Activated B cell treated with CpG ODN at 0.5 μM for 24 hours (primary cell): ENCODE results near the gene TBC1D17. TPM values are rescaled to one million over a fixed set of nuclear protein-coding genes. Genes with fewer than 3 reads are reported as not detected.

Experiments used
- ATAC-seq: fragments of 200-7000 bp; cut with Tn5 transposase; one replicate; pipeline ENCODE4 v1.10.0; 2021; ENCODE audit warnings: low read depth, mild to moderate bottlenecking, moderate library complexity
- CTCF ChIA-PET: fragments of 350-600 bp; sonication (Branson Sonifier 250); formaldehyde crosslinking; loops from one replicate; lab custom pipeline; 2021; ENCODE audit warnings: antibody characterized with exemption; lab: Charles Lee
- POLR2A ChIA-PET: fragments of 350-600 bp; sonication (Branson Sonifier 250); formaldehyde crosslinking; loops from one replicate; lab custom pipeline; 2021; ENCODE audit warnings: antibody characterized with exemption; lab: Charles Lee
- DNase-seq: peaks from one replicate; pipeline ENCODE4 v3.0.0; 2022
- H3K27ac Mint-ChIP-seq: one replicate; pipeline ENCODE4 v1.8.0; 2020; ENCODE audit warnings: mixed read lengths
- H3K27me3 Mint-ChIP-seq: one replicate; pipeline ENCODE4 v1.8.0; 2021; ENCODE audit warnings: mixed read lengths
- H3K36me3 Mint-ChIP-seq: one replicate; pipeline ENCODE4 v1.8.0; 2021; ENCODE audit warnings: low read depth, mixed read lengths
- H3K4me1 Mint-ChIP-seq: one replicate; pipeline ENCODE4 v1.8.0; 2021; ENCODE audit warnings: mixed read lengths
- H3K4me3 Mint-ChIP-seq: one replicate; pipeline ENCODE4 v1.8.0; 2020; ENCODE audit warnings: mild to moderate bottlenecking, mixed read lengths
- H3K9me3 Mint-ChIP-seq: one replicate; pipeline ENCODE4 v1.8.0; 2020; ENCODE audit warnings: mixed read lengths
- CTCF ChIP-seq: fragments of 200-600 bp; IDR thresholded peaks from one replicate; pipeline ENCODE4 v1.8.0; 2022; ENCODE audit warnings: antibody characterized with exemption, mild to moderate bottlenecking
- intact Hi-C: fragments of 100-400 bp; cut with micrococcal nuclease; formaldehyde crosslinking; loops from one replicate; pipeline ENCODE4 v1.15.1; 2024
- total RNA-seq: library from RNA; stranded (reverse); gene quantifications from 2 replicates; pipeline ENCODE4 v1.2.3, GENCODE V29; 2022

TBC1D17 gene
- total RNA-seq, 1 donor from 2014 or later, result 57.0 TPM

- peaks cover 21% of the 10 kb centered on the region for H3K4me1 Mint-ChIP-seq
- TF ChIP-seq CTCF, result no peak
- H3K36me3 Mint-ChIP-seq, result peaks cover 33% of the 10 kb centered on the region
- CTCF ChIA-PET, result no interaction called here
- H3K27me3 Mint-ChIP-seq, result no peaks in the 10 kb centered on the region
- ATAC-seq, result no peak
- H3K27ac Mint-ChIP-seq, result no peak overlapping the region
- H3K9me3 Mint-ChIP-seq, result no peaks in the 10 kb centered on the region
- H3K4me3 Mint-ChIP-seq, result no peak overlapping the region
- POLR2A ChIA-PET, result interaction anchor here (0.7 to 1.4 kb wide), 5 partner anchors 11 to 42 kb away, joined by 3 to 4 read pairs (median 3); partner anchors contain the start of genes ATF5 and NUP62
- intact Hi-C loops, result no loop called here
- no peak for DNase-seq
Observed at GRCh38 chr19:49887037-49887664, 9.6 kb downstream of the TBC1D17 start.

- no peaks in the 10 kb centered on the region for H3K27me3 Mint-ChIP-seq
- no peaks in the 10 kb centered on the region for H3K9me3 Mint-ChIP-seq
- H3K4me1 Mint-ChIP-seq, result peaks cover 27% of the 10 kb centered on the region
- H3K27ac Mint-ChIP-seq, result no peak overlapping the region
- ChIA-PET POLR2A (interaction anchor here (0.6 to 1.8 kb wide), 6 partner anchors 9 to 1092 kb away, joined by 3 to 7 read pairs (median 4); partner anchors contain the start of genes AKT1S1, IL4I1 and TBC1D17), CTCF (interaction anchor here (0.8 kb wide), 1 partner anchor 26 kb away, joined by 3 read pairs; no protein-coding TSS in a partner anchor)
- no peak for DNase-seq
- ATAC-seq, result no peak
- H3K4me3 Mint-ChIP-seq, result no peak overlapping the region
- peaks cover 32% of the 10 kb centered on the region for H3K36me3 Mint-ChIP-seq
- TF ChIP-seq CTCF, result no peak
- intact Hi-C loops, result no loop called here
Observed at GRCh38 chr19:49887665-49888509, 10.4 kb downstream of the TBC1D17 start.

- no peak overlapping the region for H3K4me3 Mint-ChIP-seq
- DNase-seq, result no peak
- CTCF ChIA-PET, result interaction anchor here (0.8 kb wide), 1 partner anchor 25 kb away, joined by 3 read pairs; no protein-coding TSS in a partner anchor
- TF ChIP-seq CTCF, result no peak
- peaks cover 32% of the 10 kb centered on the region for H3K4me1 Mint-ChIP-seq
- H3K27me3 Mint-ChIP-seq, result no peaks in the 10 kb centered on the region
- intact Hi-C loops, result no loop called here
- no peaks in the 10 kb centered on the region for H3K9me3 Mint-ChIP-seq
- POLR2A ChIA-PET, result interaction anchor here (0.6 to 1.8 kb wide), 5 partner anchors 8 to 1093 kb away, joined by 3 to 7 read pairs (median 5); partner anchors contain the start of genes AKT1S1, IL4I1 and TBC1D17
- no peak for ATAC-seq
- H3K27ac Mint-ChIP-seq, result no peak overlapping the region
- peaks cover 27% of the 10 kb centered on the region for H3K36me3 Mint-ChIP-seq
Observed at GRCh38 chr19:49888510-49888824, 11.0 kb downstream of the TBC1D17 start.

- CTCF ChIA-PET, result interaction anchor here (1.5 to 1.6 kb wide), 2 partner anchors 40 to 49 kb away, joined by 3 to 15 read pairs; partner anchors contain the start of genes ATF5 and NUP62
- Mint-ChIP-seq H3K9me3 (no peaks in the 10 kb centered on the region), H3K4me1 (peaks cover 35% of the 10 kb centered on the region), H3K27me3 (no peaks in the 10 kb centered on the region), H3K4me3 (no peak overlapping the region), H3K27ac (no peak overlapping the region), H3K36me3 (peaks cover 23% of the 10 kb centered on the region)
- intact Hi-C loops, result no loop called here
- TF ChIP-seq CTCF, result no peak
- ATAC-seq, result no peak
- DNase-seq, result no peak
- POLR2A ChIA-PET, result interaction anchor here (1.3 to 1.8 kb wide), 3 partner anchors 12 to 39 kb away, joined by 5 to 7 read pairs (median 5); partner anchors contain the start of genes AKT1S1, PTOV1 and TBC1D17
Observed at GRCh38 chr19:49889038-49889686, 11.7 kb downstream of the TBC1D17 start.
